GM19397 (cell line): Measurements from ENCODE around the gene ART4.

Experiments
- ATAC-seq: cut with Tn5 transposase; IDR thresholded peaks from one replicate; pipeline ENCODE4 v1.9.1; 2021; ENCODE audit warnings: mild to moderate bottlenecking, moderate library complexity; ENCODE audit not compliant: unreplicated experiment

The ART4 gene

GRCh38 chr12:14811486-14811885 is 31.8 kb downstream of the ART4 start:
- ATAC-seq: no peak

- no peak for ATAC-seq
Measured at GRCh38 chr12:14810953-14811483, 32.3 kb downstream of the ART4 start.

- ATAC-seq: no peak
Measured at GRCh38 chr12:14810167-14810952, 33.0 kb downstream of the ART4 start.

- peak; percentile 17 for ATAC-seq
Measured at GRCh38 chr12:14803830-14804160, 39.5 kb downstream of the ART4 start.

- peak; percentile 99 for ATAC-seq
Measured at GRCh38 chr12:14803011-14803829, 40.1 kb downstream of the ART4 start, which contains the start of the genes C12orf60 and WBP11. C12orf60 (plus strand) TSS chr12:14803670; CDS start chr12:14822936, 19,266 bp downstream. WBP11 (minus strand) TSS chr12:14803478; CDS start chr12:14801383, 2,095 bp downstream.

- no peak for ATAC-seq
Measured at GRCh38 chr12:14802721-14803010, 40.7 kb downstream of the ART4 start.

- no peak for ATAC-seq
Measured at GRCh38 chr12:14802247-14802646, 41.1 kb downstream of the ART4 start.

- ATAC-seq: no peak
Measured at GRCh38 chr12:14795028-14795448, 48.3 kb downstream of the ART4 start.

- no peak for ATAC-seq
Measured at GRCh38 chr12:14785568-14785967, 57.8 kb downstream of the ART4 start.

GRCh38 chr12:14784471-14784870 is 58.9 kb downstream of the ART4 start:
- ATAC-seq: no peak

- no peak for ATAC-seq
Measured at GRCh38 chr12:14782756-14783155, 60.6 kb downstream of the ART4 start.

GRCh38 chr12:14781563-14781962 is 61.8 kb downstream of the ART4 start:
- no peak for ATAC-seq

GRCh38 chr12:14780859-14781258 is 62.5 kb downstream of the ART4 start:
- no peak for ATAC-seq

GRCh38 chr12:14779834-14780233 is 63.5 kb downstream of the ART4 start:
- ATAC-seq: no peak

- ATAC-seq: no peak
Measured at GRCh38 chr12:14777271-14777670, 66.1 kb downstream of the ART4 start.

GRCh38 chr12:14776236-14776961 is 66.9 kb downstream of the ART4 start:
- no peak for ATAC-seq

GRCh38 chr12:14775636-14775980 is 67.7 kb downstream of the ART4 start:
- no peak for ATAC-seq
